ENCODE data around the gene MSMO1. TPM values are rescaled to one million over a fixed set of nuclear protein-coding genes. Genes with fewer than 3 reads are reported as not detected.

Gene MSMO1
- total RNA-seq, 4 donors from 2014 or later = 10.7 to 148 (median 111) TPM

DNA sequence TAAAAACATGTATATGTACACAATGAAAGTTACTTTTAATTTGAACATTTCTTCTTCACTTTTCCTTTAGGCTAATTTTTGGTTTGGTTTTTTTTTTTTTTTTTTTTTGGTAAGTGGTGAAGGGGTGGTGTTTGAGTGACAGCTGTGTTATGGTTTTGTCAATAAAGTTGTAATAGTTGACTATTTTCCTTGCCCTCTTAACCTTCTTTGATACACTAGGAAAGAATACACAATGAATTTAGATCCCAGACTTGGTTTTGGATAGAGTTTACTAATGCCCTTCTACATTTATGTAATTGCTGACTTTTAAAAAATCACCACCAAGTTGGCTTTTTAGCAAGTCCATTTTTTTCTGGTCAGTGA, 38.1 kb upstream of the MSMO1 start:
- Histone ChIP-seq H3K36me3 (no peaks in the 10 kb centered on the region), H3K27me3 (no peaks in the 10 kb centered on the region), H3K27ac (no peak overlapping the region), H3K4me3 (no peak overlapping the region), H3K9me3 (no peaks in the 10 kb centered on the region), H3K4me1 (no peaks in the 10 kb centered on the region)
- no peak for DNase-seq
- TF ChIP-seq POLR2A (IDR thresholded peaks at IDR 0.05) = no peak
- TF ChIP-seq, protein P1, sequence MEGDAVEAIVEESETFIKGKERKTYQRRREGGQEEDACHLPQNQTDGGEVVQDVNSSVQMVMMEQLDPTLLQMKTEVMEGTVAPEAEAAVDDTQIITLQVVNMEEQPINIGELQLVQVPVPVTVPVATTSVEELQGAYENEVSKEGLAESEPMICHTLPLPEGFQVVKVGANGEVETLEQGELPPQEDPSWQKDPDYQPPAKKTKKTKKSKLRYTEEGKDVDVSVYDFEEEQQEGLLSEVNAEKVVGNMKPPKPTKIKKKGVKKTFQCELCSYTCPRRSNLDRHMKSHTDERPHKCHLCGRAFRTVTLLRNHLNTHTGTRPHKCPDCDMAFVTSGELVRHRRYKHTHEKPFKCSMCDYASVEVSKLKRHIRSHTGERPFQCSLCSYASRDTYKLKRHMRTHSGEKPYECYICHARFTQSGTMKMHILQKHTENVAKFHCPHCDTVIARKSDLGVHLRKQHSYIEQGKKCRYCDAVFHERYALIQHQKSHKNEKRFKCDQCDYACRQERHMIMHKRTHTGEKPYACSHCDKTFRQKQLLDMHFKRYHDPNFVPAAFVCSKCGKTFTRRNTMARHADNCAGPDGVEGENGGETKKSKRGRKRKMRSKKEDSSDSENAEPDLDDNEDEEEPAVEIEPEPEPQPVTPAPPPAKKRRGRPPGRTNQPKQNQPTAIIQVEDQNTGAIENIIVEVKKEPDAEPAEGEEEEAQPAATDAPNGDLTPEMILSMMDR (IDR thresholded peaks at IDR 0.05) = no peak

DNA sequence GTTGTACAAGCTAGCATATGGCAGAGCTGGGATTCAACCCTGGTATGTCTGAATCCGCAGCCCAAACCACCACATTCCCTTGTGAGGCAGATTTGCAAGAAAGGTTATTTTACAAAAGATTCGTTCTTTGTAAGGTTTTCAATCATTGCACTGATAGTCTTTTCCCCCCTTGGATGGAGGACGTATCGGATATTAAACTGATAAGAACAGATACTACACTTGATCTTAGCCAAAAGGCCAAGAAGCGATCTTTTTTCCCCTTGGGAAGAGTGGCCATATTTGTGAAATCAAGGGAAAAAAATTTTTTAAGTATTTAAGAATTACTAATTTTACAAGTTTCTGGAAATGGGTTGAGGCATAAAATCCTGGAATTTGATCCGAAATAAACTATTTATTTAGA, 34.4 kb upstream of the MSMO1 start:
- TF ChIP-seq POLR2A (IDR thresholded peaks at IDR 0.05) = no peak
- TF ChIP-seq, protein P1 (IDR thresholded peaks at IDR 0.05) = no peak
- Histone ChIP-seq H3K27me3 (no peaks in the 10 kb centered on the region), H3K4me1 (no peaks in the 10 kb centered on the region), H3K4me3 (no peak overlapping the region), H3K9me3 (no peaks in the 10 kb centered on the region), H3K36me3 (peaks cover 0 to 8% (median 0%) of the 10 kb centered on the region in 3 donors), H3K27ac (no peak overlapping the region)
- DNase-seq = no peak

DNA sequence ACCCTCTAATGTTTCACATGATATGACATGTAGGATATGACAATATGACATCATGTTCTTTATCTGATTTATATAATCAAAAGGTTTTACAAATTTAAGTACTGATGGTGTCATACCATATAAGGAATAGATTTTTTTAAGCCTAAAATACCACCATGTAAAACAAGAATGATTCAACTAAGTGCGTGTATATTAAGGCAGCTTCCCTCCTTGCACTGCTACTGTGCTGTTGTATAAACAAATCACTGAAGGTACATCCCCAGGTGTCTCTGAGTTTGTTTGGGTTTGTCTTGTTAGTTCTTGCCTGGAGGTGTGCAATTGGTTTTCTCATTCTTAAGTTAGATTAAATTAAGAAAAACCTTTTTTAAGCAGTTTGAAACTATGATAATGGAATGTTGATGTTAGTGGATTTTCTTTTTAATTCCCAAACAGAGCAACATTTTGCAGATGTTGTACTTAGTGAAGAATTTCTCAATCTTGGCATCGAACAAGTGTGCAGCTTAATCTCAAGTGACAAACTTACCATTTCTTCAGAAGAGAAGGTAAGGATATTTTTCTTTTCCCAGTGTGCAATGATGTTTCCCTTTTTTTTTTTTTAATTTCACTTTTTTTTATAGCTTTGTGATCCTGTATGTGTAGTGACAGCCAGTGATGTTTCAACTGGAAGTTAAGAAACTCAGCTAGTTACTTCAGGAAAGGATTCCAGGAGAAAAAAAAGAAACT, 33.4 kb upstream of the MSMO1 start:
- Histone ChIP-seq H3K27me3 (no peaks in the 10 kb centered on the region), H3K27ac (no peak overlapping the region), H3K4me3 (no peak overlapping the region), H3K9me3 (no peaks in the 10 kb centered on the region), H3K36me3 (peaks cover 0 to 8% (median 0%) of the 10 kb centered on the region in 3 donors), H3K4me1 (no peaks in the 10 kb centered on the region)
- no peak for DNase-seq
- TF ChIP-seq, protein P1 (IDR thresholded peaks at IDR 0.05) = no peak
- TF ChIP-seq POLR2A (IDR thresholded peaks at IDR 0.05) = no peak

DNA sequence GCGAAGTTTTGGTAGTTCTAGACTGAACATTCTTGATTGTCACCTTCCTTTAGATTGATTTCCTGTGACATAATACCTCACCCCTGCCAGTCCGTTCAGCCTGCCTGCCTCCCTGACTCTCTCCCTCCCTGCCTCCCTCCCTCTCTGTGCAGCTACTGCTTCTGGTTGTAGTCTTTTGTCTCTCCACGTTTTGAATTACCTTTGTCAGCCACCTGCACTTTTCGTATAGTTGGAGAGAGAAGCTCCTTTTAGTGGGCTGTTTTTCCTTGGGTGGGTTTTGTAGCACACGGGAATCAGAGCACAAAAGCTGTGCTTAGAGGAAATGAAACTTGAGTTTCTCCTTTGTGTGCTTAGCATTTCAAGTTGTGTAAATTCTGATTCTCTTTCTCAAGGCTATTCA, 32.6 kb upstream of the MSMO1 start:
- Histone ChIP-seq H3K4me3 (no peak overlapping the region), H3K4me1 (no peaks in the 10 kb centered on the region), H3K36me3 (peaks cover 0 to 8% (median 0%) of the 10 kb centered on the region in 3 donors), H3K9me3 (no peaks in the 10 kb centered on the region), H3K27me3 (no peaks in the 10 kb centered on the region), H3K27ac (no peak overlapping the region)
- TF ChIP-seq, protein P1 (IDR thresholded peaks at IDR 0.05) = no peak
- no peak for TF ChIP-seq POLR2A (IDR thresholded peaks at IDR 0.05)
- no peak for DNase-seq

DNA sequence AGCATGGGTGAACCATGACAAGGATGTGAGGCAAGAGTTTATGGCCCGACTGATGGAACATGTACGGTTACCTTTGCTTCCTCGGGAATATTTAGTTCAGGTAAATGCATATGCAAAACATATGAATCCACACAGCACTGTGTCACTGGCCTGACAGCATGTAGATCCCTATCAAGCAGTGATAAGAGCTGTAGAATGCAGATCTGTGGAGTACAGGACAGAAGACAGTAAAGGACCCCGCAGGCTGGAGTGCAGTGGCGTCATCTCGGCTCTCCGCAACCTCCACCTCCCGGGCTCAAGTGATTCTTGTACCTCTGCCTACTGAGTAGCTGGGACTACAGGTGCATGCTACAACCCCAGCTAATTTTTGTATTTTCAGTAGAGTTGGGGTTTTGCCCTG, 29.8 kb upstream of the MSMO1 start:
- H3K27ac ChIP-seq = no peak overlapping the region
- no peaks in the 10 kb centered on the region for H3K9me3 ChIP-seq
- no peaks in the 10 kb centered on the region for H3K27me3 ChIP-seq
- TF ChIP-seq, protein P1 (IDR thresholded peaks at IDR 0.05) = no peak
- TF ChIP-seq POLR2A (IDR thresholded peaks at IDR 0.05) = no peak
- no peak overlapping the region for H3K4me3 ChIP-seq
- no peaks in the 10 kb centered on the region for H3K4me1 ChIP-seq
- peaks cover 0 to 8% (median 0%) of the 10 kb centered on the region in 3 donors for H3K36me3 ChIP-seq
- no peak for DNase-seq

All from Peyer's patch (tissue), 4 donors.